HL-60/S4 (cell line): ENCODE data around the gene LHFPL3.

Experiments
- in situ Hi-C: fragments of 300-500 bp; cut with MboI; formaldehyde crosslinking; loops from 2 replicates; pipeline ENCODE4 v1.14.3; 2022; ENCODE audit warnings: low sequenced_read_pairs

Gene LHFPL3

GRCh38 chr7:104950754-104951153, 622.4 kb downstream of the LHFPL3 start:
- in situ Hi-C loops: no loop called here

- in situ Hi-C loops: no loop called here
These were observed 623.1 kb downstream of the LHFPL3 start for GRCh38 chr7:104951546-104951945.

- in situ Hi-C loops: no loop called here
These were observed 626.9 kb downstream of the LHFPL3 start for GRCh38 chr7:104955276-104955675.
